Subcutaneous adipose tissue (tissue), 4 donors: ENCODE measurements around the gene CTCF. TPM values are rescaled to one million over a fixed set of nuclear protein-coding genes. Genes with fewer than 3 reads are reported as not detected.

ENCODE experiments used
- total RNA-seq, 4 donors: library from RNA; depleted of rRNA; stranded (reverse); fragments of >200 nt; gene quantifications; one replicate each; pipeline ENCODE4 v1.1.0, GENCODE V29; 2016
- TF ChIP-seq, protein P1 (sequence below): fragments of 450-650 bp; IDR thresholded peaks from one replicate; pipeline ENCODE4 v1.5.1; 2016; ENCODE audit warnings: low read depth, mild to moderate bottlenecking, control low read depth, antibody characterized with exemption, moderate library complexity

CTCF gene
- total RNA-seq, 4 donors from 2014 or later, result 22.9 to 43.7 (median 29.3) TPM

- TF ChIP-seq, protein P1, sequence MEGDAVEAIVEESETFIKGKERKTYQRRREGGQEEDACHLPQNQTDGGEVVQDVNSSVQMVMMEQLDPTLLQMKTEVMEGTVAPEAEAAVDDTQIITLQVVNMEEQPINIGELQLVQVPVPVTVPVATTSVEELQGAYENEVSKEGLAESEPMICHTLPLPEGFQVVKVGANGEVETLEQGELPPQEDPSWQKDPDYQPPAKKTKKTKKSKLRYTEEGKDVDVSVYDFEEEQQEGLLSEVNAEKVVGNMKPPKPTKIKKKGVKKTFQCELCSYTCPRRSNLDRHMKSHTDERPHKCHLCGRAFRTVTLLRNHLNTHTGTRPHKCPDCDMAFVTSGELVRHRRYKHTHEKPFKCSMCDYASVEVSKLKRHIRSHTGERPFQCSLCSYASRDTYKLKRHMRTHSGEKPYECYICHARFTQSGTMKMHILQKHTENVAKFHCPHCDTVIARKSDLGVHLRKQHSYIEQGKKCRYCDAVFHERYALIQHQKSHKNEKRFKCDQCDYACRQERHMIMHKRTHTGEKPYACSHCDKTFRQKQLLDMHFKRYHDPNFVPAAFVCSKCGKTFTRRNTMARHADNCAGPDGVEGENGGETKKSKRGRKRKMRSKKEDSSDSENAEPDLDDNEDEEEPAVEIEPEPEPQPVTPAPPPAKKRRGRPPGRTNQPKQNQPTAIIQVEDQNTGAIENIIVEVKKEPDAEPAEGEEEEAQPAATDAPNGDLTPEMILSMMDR, result no peak
Observed at GRCh38 chr16:67529582-67530012, 32.7 kb upstream of the CTCF start.

- TF ChIP-seq, protein P1, result no peak
Observed at GRCh38 chr16:67530013-67530939, 32.0 kb upstream of the CTCF start.

- TF ChIP-seq, protein P1, result no peak
Observed at GRCh38 chr16:67531247-67531646, 31.1 kb upstream of the CTCF start.

DNA sequence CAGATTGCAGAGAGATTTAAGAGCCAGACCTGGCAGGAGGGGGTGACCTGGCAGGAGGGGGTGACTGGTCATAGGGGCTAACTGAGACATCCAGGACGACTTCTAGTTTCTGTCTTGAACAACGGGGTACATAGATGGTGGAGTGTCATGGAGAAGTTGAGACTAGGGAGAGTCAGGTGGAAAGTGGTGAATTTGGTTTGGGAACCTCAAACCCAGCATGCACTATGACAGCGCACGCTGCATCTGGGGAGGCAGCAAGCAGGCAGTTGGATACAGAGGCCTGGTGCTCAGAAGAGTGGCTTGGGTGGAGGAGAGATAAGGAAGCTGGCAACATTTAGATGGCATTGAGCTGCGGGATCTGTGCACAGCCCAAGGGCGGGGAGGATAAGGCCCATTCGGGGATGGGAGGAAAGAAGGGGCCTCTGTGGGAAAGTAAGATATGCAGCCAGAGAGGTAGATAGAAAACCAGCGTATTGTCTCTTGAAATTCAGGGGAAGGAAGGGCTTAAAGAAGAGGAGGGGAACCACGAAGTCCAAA is 29.2 kb upstream of the CTCF start:
- TF ChIP-seq, protein P1, result no peak

DNA sequence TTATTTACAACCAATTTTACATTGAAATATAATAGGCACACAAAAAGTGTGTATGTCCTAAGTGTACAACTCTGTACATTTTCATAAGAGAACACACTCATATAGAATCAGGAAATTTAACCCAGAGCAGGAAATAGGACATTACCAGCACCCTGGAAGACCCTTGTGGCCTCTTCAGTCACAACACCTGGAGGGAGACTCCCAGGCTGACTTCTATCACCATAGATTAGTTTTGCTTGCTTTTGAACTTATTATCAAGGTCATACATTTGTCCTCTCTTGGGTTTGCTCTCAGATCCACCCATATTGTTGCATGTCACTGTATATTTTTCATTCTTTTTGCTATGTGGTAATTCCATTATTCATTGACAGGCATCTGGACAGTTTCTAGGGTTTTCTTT is 27.9 kb upstream of the CTCF start:
- TF ChIP-seq, protein P1, result no peak

GRCh38 chr16:67535201-67535600 is 27.1 kb upstream of the CTCF start:
- TF ChIP-seq, protein P1, result no peak

- TF ChIP-seq, protein P1, result no peak
Observed at GRCh38 chr16:67537270-67537635, 25.1 kb upstream of the CTCF start.
